Adipocyte (in vitro differentiated cells): ENCODE data around the gene CREG2.
A peak's percentile ranks its signal among the peaks of the same experiment; 100 is the strongest.
"Not testable (repeated sequence)": the region's sequence is repeated elsewhere in the genome, so short reads cannot be mapped to it uniquely, and the experiment has no call there.

ENCODE experiments used
- DNase-seq: peaks from one replicate; pipeline ENCODE4 v3.0.0-alpha.2; 2015; ENCODE audit warnings: low read depth
- H3K27me3 ChIP-seq: replicated peaks from 2 replicates; pipeline ENCODE4 v1.7.0; 2013; ENCODE audit warnings: mild to moderate bottlenecking, low read length, moderate library complexity; ENCODE audit not compliant: control insufficient read depth, insufficient read depth
- H3K36me3 ChIP-seq: 2 replicates; pipeline ENCODE4 v1.7.0; 2013; ENCODE audit warnings: low read length, mild to moderate bottlenecking, moderate library complexity; ENCODE audit not compliant: control insufficient read depth, insufficient read depth, severe bottlenecking
- H3K4me1 ChIP-seq: 2 replicates; pipeline ENCODE4 v1.7.0; 2013; ENCODE audit warnings: mild to moderate bottlenecking, low read length, moderate library complexity; ENCODE audit not compliant: control insufficient read depth, insufficient read depth
- H3K4me3 ChIP-seq: 2 replicates; pipeline ENCODE4 v1.7.0; 2013; ENCODE audit warnings: mild to moderate bottlenecking, low read length, moderate library complexity
- H3K9ac ChIP-seq: 2 replicates; pipeline ENCODE4 v1.7.0; 2013; ENCODE audit warnings: mild to moderate bottlenecking, low read length, moderate library complexity
- H3K9me3 ChIP-seq: 2 replicates; pipeline ENCODE4 v1.7.0; 2013; ENCODE audit warnings: mild to moderate bottlenecking, low read length, moderate library complexity; ENCODE audit not compliant: control insufficient read depth

CREG2 gene

DNA sequence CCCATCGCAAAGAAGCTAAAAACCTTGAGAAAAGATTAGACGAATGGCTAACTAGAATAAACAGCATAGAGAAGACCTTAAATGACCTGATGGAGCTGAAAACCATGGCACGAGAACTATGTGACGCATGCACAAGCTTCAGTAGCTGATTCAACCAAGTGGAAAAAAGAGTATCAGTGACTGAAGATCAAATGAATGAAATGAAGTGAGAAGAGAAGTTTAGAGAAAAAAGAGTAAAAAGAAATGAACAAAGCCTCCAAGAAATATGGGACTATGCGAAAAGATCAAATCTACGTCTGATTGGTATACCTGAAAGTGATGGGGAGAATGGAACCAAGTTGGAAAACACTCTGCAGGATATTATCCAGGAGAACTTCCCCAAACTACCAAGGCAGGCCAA lies 70.7 kb downstream of the CREG2 start:
- H3K27me3 ChIP-seq, H3K9me3 ChIP-seq, DNase-seq, H3K9ac ChIP-seq, H3K4me3 ChIP-seq, H3K4me1 ChIP-seq, H3K36me3 ChIP-seq: not testable (repeated sequence)

DNA sequence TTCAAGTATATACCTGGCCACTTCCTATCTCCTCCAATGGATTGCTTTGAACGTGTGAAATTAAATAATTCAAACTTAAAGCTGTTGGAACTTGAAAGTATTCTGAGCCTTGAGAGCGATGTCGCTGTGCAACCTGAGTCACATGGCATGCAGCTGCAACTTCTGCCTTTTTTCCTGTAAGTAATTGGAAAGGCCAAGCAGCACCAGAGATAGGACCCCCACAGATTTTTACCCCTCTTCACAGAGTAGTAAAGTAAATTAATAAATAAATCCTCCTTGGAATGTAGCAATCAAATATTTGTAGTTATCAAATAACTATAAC lies 75.6 kb downstream of the CREG2 start:
- Histone ChIP-seq H3K9ac (no peak overlapping the region), H3K4me3 (no peak overlapping the region), H3K9me3 (no peaks in the 10 kb centered on the region), H3K27me3 (no peaks in the 10 kb centered on the region), H3K36me3 (no peaks in the 10 kb centered on the region), H3K4me1 (peaks cover 13% of the 10 kb centered on the region)
- no peak for DNase-seq

DNA sequence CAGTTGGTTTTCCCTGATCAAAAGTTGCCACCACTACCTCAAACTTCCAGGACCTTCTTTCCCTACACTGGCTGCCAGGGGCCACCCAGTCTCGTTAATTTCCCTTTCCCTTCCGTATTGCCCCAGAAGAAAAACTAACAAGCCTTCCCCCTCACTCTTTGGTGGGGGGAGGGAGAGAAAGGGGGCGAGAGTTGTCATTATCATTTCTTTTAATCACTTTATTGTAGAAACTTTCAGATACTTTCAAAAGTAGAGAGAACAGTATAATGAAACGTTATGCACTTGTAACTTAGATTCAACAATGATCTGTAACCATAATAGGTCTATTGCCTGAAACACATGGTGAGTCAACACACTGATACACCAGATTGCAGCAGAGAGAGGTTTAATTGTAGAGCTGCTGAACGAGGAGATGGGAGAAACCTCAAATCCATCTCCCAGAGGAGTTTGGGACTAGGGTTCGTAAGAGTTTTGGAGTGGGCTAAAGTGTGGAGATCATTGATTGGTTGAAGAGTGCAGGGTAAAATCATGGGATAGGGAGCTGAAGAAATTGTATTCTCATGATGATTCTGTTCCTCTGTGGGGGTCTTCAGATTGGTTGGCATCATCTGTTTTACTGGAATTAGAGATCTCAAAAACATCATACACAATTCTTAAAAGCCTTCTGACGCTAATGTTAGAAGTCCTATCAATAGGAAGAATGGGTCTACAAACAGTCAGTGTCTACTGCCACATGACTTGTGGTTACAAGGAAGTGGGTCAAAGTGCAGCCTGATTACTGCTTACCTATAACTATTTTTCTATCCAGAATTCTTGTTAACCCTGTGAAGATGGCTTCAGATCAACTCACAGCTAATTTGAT lies 76.2 kb downstream of the CREG2 start:
- no peak for DNase-seq
- H3K4me1 ChIP-seq, result peaks cover 19% of the 10 kb centered on the region

DNA sequence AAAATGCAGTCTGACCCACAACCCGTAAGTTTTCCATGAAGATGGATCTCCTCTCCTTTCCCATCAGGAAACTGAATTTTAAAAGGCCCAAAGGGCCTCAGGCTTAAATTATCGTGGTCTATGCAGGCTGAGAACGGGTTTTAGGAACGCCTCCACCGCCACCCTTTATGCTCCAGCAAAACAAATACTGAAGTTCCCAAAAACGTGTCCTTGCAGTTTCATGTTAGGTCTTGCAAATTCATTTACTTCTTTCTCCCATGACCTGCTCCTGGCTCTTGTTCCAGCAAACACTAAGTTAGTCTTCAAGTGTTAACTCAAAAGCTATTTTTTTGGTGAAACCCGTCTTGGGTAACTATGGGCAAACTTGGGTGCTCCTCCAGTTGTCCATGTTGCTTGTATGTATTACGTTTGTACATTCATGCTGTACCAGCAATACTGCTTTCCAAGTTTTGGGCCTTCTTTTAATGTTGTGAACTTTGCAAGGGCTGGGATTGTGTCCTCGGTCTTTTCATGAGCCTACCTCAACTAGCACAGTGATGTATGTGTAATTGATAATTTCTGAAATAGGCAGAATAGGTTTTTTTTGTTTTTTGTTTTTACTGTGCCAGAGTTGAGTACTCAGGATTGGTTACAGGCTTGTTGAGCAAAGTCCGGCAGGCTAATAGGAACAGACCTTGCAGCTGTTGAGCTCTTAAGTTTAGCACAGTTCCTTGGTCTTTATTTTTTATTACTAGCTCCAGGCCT lies 77.0 kb downstream of the CREG2 start:
- Histone ChIP-seq H3K4me3 (no peak overlapping the region), H3K27me3 (no peaks in the 10 kb centered on the region), H3K9ac (no peak overlapping the region), H3K4me1 (peaks cover 27% of the 10 kb centered on the region), H3K9me3 (no peaks in the 10 kb centered on the region), H3K36me3 (no peaks in the 10 kb centered on the region)
- DNase-seq, result no peak

More for the DNA sequence above, 76.2 kb downstream of the CREG2 start:
- H3K4me3 ChIP-seq, result no peak overlapping the region
- H3K36me3 ChIP-seq, result no peaks in the 10 kb centered on the region
- H3K9me3 ChIP-seq, result no peaks in the 10 kb centered on the region
- no peaks in the 10 kb centered on the region for H3K27me3 ChIP-seq
- no peak overlapping the region for H3K9ac ChIP-seq

DNA sequence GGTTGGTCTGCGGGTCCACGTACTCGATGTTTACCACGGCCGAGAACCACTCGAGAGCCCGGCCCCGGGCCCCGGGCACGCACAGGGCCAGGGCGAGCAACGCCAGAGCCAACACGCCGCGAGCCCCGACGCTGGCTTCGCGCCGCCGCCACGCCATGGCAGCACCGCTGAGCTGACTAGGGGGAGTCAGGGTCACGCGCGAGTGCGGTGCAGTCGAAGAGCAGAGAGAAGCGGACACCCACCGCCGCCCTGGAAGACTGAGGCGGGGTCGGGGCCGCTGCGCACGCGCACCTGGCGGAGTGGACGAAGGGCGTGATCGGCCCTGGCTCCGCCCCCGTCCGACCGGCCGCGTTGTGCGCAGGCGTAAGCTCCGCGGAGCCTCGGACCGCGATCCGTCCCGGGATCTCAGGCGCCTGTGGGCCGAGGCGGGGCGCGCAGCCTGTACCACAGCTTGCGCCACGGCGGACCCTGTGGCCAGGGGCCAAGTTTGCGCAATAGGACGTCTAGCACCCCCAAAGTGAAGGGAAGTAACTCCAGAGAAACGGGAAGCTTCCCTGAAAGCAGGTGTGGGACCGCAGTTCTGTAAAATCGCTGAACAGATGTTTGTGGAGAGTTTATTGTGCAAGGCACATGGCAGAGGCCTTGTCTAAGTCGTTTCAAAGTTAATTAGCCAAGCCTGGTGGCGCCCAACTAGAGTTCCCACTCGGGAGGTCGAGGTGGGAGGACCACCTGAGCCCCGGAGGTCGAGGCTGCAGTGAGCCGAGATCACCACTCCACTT lies 78.7 kb downstream of the CREG2 start, which contains the start of gene RNF149:
RNF149 (minus strand) TSS at position 270 of the 779 bp plus-strand sequence; CDS start at position 157, 113 bp downstream.
- peaks cover 40% of the 10 kb centered on the region for H3K4me1 ChIP-seq
- DNase-seq, result peak; percentile 96
- no peaks in the 10 kb centered on the region for H3K36me3 ChIP-seq
- peak within 1 kb of the TSS; percentile 86 for H3K4me3 ChIP-seq
- H3K9me3 ChIP-seq, result no peaks in the 10 kb centered on the region
- peak within 1 kb of the TSS; percentile 95 for H3K9ac ChIP-seq
- no peaks in the 10 kb centered on the region for H3K27me3 ChIP-seq

DNA sequence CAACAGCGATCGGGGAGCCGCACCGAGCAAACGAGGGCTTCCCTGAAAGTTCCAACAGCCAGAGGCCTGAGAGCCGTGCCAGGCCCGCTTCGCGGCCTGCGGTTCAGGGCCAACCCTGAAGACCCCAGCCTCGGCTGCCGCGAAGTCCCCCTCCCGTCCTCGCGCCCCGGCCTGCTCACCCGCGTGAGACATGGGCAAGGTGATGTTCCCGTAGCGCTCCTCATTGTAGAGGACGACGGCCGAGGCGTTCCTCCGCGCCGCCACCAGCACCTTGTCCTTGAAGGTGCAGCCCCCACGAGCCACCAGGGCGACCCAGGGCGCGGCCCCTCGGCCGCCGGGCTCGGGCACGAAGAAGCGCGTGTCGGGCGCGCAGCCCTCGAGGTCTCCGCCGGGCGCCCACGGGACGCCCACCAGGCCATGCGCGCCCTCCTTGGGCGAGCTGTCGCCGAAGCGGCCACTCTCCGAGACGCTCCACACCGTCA lies 79.3 kb downstream of the CREG2 start:
- peak overlapping the region; percentile 95 for H3K9ac ChIP-seq
- H3K9me3 ChIP-seq, result no peaks in the 10 kb centered on the region
- H3K27me3 ChIP-seq, result no peaks in the 10 kb centered on the region
- DNase-seq, result no peak
- no peaks in the 10 kb centered on the region for H3K36me3 ChIP-seq
- peaks cover 40% of the 10 kb centered on the region for H3K4me1 ChIP-seq
- peak overlapping the region; percentile 86 for H3K4me3 ChIP-seq

DNA sequence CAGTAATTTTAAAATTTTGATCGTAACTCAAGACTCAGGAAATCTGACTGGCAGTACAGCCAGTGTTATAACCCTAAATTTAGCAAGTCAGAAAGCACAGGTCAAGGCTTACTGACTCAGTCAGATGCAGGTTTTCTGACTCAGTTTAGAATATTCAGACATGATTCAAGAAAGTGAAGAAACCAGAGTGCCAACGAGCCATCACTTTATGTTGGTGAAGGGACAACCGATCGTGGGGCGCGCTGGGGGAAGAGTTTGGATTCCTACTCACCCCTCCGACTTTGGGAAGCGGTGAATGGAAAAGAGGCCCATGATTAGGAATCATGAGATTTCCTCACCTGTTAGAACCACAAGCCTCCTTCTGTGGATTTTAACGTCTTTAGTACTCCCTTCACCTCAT lies 79.8 kb downstream of the CREG2 start:
- peaks cover 43% of the 10 kb centered on the region for H3K4me1 ChIP-seq
- H3K9me3 ChIP-seq, result no peaks in the 10 kb centered on the region
- peak; percentile 18 for DNase-seq
- no peaks in the 10 kb centered on the region for H3K36me3 ChIP-seq
- H3K27me3 ChIP-seq, result no peaks in the 10 kb centered on the region
- H3K4me3 ChIP-seq, result peak overlapping the region; percentile 86
- H3K9ac ChIP-seq, result peak overlapping the region; percentile 95

DNA sequence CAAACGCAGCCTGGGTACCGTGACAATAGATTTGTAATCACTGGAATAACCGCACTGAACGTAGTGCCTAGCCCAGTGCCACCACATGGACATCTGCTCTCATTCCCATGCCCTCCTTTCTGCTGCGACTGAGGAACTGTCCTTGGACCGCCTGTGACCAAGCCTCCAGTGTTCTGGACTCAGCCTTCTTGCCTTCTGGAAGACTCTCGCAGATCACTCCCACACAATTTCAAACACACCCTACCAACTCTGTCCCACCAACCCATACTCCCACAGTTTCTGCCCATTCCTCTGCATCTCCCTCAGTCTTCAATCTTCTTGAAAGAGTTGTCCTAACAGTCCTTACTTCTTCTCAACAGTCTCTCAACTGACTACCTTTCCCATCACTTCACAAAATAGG lies 80.9 kb downstream of the CREG2 start:
- Histone ChIP-seq H3K27me3 (no peaks in the 10 kb centered on the region), H3K4me1 (peaks cover 53% of the 10 kb centered on the region), H3K36me3 (no peaks in the 10 kb centered on the region), H3K9ac (peak overlapping the region; percentile 95), H3K4me3 (peak overlapping the region; percentile 86), H3K9me3 (no peaks in the 10 kb centered on the region)
- peak; percentile 19 for DNase-seq

DNA sequence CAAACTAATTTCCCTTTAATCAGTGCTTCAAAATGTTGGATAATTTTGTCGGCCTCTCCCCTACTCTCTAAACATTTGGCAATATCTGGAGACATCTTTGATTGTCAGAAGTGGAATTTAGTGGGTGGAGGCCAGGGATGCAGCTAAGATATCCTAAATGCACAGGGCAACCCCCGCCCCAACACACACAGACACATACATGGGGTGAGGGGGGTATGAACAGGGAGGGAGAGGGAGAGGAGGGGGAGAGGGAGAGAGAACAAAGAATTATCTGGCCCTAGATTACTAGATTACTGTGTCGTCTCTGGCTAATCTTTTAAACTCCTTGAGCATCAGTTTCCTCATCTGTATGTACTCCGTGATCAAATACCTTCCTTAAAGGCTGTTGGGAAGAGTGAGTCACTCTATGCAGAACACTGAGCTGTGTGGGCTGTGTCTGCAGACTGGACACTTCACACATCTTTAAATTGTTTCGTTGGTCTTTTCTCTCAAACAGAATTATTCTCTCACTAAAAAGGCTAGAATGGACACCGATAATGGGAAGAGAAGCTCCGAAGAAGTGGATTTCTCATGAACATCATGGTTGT lies 81.7 kb downstream of the CREG2 start:
- Histone ChIP-seq H3K36me3 (no peaks in the 10 kb centered on the region), H3K27me3 (no peaks in the 10 kb centered on the region), H3K9me3 (no peaks in the 10 kb centered on the region), H3K4me3 (peak overlapping the region; percentile 86), H3K4me1 (peaks cover 57% of the 10 kb centered on the region), H3K9ac (peak overlapping the region; percentile 95)
- peak; percentile 73 for DNase-seq

DNA sequence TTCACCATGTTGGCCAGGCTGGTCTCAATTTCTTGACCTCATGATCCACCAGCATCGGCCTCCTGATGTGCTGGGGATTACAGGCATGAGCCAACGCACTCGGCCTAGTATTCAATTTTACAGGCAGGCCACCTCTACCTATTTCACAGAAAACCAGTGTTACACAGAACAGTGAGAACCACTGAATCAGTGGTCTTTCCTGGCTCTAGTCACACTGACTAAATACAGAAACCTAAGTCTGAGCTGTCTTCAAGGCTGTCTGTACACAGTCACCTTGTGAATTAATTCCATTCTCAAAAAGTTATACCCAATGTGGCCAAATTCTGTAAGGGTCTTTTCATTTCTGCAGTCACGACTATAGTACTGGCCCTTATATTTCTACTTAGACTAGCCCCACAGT lies 82.3 kb downstream of the CREG2 start:
- H3K36me3 ChIP-seq, result no peaks in the 10 kb centered on the region
- H3K4me3 ChIP-seq, result peak overlapping the region; percentile 86
- H3K27me3 ChIP-seq, result no peaks in the 10 kb centered on the region
- no peak for DNase-seq
- H3K4me1 ChIP-seq, result peaks cover 62% of the 10 kb centered on the region
- peak overlapping the region; percentile 60 for H3K9ac ChIP-seq
- no peaks in the 10 kb centered on the region for H3K9me3 ChIP-seq
